Aorta (tissue), 5 donors: ENCODE results near the gene RPTOR. TPM values are rescaled to one million over a fixed set of nuclear protein-coding genes. Genes with fewer than 3 reads are reported as not detected.
"Not testable (repeated sequence)": the region's sequence is repeated elsewhere in the genome, so short reads cannot be mapped to it uniquely, and the experiment has no call there.

ENCODE experiments used
- ATAC-seq: fragments of 200-7000 bp; cut with Tn5 transposase; one replicate; pipeline ENCODE4 v1.9.1; 2022; ENCODE audit warnings: moderate library complexity; ENCODE audit not compliant: low FRiP score
- DNase-seq, 2 donors: peaks; one replicate each; pipeline ENCODE4 v3.0.0-alpha.2; 2020
- H3K27ac ChIP-seq, 2 donors: one replicate each; pipeline ENCODE4 v1.5.1; 2013; ENCODE audit warnings: low read length in 2 of 2, mild to moderate bottlenecking in 2 of 2, moderate library complexity in 2 of 2, control low read depth in 1 of 2, inconsistent platforms in 1 of 2, low read depth in 1 of 2
- H3K27me3 ChIP-seq, 2 donors: one replicate each; pipeline ENCODE4 v1.6.1; 2013; ENCODE audit warnings: control low read depth in 1 of 2, low read length in 1 of 2, mild to moderate bottlenecking in 1 of 2, moderate library complexity in 1 of 2; ENCODE audit not compliant: insufficient read depth in 2 of 2, control insufficient read depth in 1 of 2
- H3K36me3 ChIP-seq, 2 donors: one replicate each; pipeline ENCODE4 v1.6.1; 2013; ENCODE audit warnings: control low read depth in 1 of 2, low read length in 1 of 2, mild to moderate bottlenecking in 1 of 2; ENCODE audit not compliant: insufficient read depth in 2 of 2, control insufficient read depth in 1 of 2
- H3K4me1 ChIP-seq, 2 donors: one replicate each; pipeline ENCODE4 v1.6.1; 2013; ENCODE audit warnings: low read length in 2 of 2, control low read depth in 1 of 2, mild to moderate bottlenecking in 1 of 2, moderate library complexity in 1 of 2; ENCODE audit not compliant: insufficient read depth in 2 of 2, control insufficient read depth in 1 of 2
- H3K4me3 ChIP-seq, 2 donors: one replicate each; pipeline ENCODE4 v1.5.1; 2013; ENCODE audit warnings: low read length in 2 of 2, control low read depth in 1 of 2, mild to moderate bottlenecking in 1 of 2
- H3K9me3 ChIP-seq: one replicate; pipeline ENCODE4 v1.6.1; 2013; ENCODE audit warnings: mild to moderate bottlenecking, low read length; ENCODE audit not compliant: control insufficient read depth
- WGBS, 2 donors: extraction: QIAGEN DNeasy Blood & Tissue Kit; methylation state at CpG; one replicate each; pipeline ENCODE4 v1.1.7; 2013; 5-methylcytosine and 5-hydroxymethylcytosine counted together
- intact Hi-C, 2 donors: fragments of 100-400 bp; cut with DNase I; formaldehyde crosslinking; loops; one replicate each; pipeline versions ENCODE4 v1.14.2 to v1.15.0; 2022
- polyA plus RNA-seq, 2 donors: library from polyadenylated mRNA; stranded (reverse); fragments of 200-250 nt; gene quantifications; one replicate each; pipeline ENCODE4 v1.2.3, GENCODE V29; 2013
- total RNA-seq, 2 donors: library from RNA; stranded (reverse); fragmentation: NEBNext Ultra II Directional; extraction: Animal tissue kit (Norgen Biotek cat#: 25700); gene quantifications; one replicate each; pipeline ENCODE4 v1.2.1, GENCODE V29; 2021
- donor health status: healthy with polysubstance abuse.
- donor health status: Bipolar disorder and iron deficiency.
- donor health status: DM: no; HTN: no; CAD: no.
- donor health status: DM: no; HTN: no; CAD: no.
- donor health status: DM: yes; HTN: yes; CAD: no.

RPTOR gene
- total and polyA plus RNA-seq, 4 donors, result 2.1 to 31.4 (median 18.6) TPM

DNA sequence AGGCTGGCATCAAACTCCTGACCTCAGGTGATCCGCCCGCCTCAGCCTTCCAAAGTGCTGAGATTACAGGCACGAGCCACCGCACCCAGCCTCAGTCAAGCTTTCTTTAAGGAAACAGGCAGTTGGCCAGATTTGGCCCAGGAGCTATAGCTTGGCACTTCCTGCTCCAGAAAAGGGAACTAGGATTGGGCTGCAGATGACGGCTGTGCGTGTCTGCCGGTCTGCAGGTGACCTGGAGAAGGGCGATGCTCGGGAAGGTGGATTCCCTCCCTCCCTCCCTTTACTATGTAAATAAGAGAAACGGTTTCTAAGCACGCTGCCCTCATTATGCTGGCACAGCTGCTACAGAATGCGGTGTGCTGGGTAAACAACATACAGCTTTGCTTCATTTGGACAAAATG, 215.9 kb downstream of the RPTOR start:
- ATAC-seq, result no peak
- Histone ChIP-seq H3K4me3 (no peak overlapping the region), H3K27me3 (no peaks in the 10 kb centered on the region), H3K9me3 (no peaks in the 10 kb centered on the region), H3K27ac (no peak overlapping the region), H3K36me3 (no peaks in the 10 kb centered on the region), H3K4me1 (no peaks in the 10 kb centered on the region)
- intact Hi-C loops, result no loop called here
- WGBS, 2 donors, result 89% methylated on average over 12 of the region's 12 CpGs
- DNase-seq, result no peak

DNA sequence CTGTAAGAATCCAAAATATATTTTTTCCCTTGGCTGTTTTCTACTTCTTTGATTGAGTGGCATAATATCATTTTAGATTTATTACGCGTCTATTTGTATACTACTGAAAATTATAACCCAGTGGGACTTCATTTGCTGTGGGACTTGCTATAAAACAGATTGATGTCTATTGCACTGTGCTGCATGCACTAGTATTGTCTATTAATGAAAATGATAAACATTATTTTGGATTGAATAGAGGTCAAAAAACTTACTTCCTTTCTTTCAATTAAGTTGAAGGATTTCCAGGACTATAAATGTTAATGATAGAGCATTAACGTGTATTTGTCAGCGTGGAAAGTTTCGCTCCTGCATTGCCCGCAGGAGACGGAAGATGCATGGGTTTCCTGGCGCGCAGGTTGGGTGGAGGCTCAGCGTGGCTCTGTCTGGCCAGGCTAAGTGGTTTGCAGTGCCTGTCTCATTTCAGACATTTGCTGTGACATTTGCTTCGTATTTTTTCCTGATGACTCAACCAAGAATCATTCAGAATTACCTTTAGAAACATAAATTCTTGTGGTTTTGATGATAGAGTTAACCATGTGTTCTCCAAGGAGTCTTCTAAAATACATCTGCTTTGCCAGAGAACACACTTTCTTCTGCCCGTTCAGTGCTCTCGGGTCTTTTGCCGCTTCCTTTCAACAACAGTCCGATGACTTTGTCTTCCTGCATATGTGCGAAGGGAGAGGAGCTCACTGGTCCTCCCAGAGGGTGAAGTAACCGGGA, 216.7 kb downstream of the RPTOR start:
- Histone ChIP-seq H3K4me3 (no peak overlapping the region), H3K9me3 (no peaks in the 10 kb centered on the region), H3K4me1 (no peaks in the 10 kb centered on the region), H3K27me3 (no peaks in the 10 kb centered on the region), H3K27ac (no peak overlapping the region), H3K36me3 (no peaks in the 10 kb centered on the region)
- DNase-seq (no peak), ATAC-seq (no peak)
- WGBS, 2 donors, result 91 to 92% methylated on average over 17 of the region's 17 CpGs
- intact Hi-C loops, result no loop called here

DNA sequence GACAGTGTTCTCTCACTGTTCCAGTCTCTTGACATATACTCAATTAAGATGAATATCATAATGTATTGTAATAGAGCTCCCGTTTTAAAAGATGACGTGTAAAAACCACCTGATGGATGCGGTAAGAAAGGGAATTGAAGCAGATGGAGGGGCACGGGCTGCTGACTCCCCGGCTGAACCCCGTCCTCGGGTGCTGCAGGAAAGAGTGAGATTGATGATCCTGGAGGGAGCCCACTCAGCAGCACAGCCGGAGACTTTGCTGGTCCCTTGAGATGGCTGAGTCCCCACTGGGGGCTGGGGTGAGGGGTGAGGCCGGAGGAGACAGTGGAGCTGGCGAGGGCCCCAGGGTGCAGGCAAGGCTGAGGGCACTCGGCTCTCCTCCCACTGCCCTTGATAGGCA, 217.4 kb downstream of the RPTOR start:
- Histone ChIP-seq H3K9me3 (no peaks in the 10 kb centered on the region), H3K36me3 (no peaks in the 10 kb centered on the region), H3K4me1 (no peaks in the 10 kb centered on the region), H3K27ac (no peak overlapping the region), H3K4me3 (no peak overlapping the region), H3K27me3 (no peaks in the 10 kb centered on the region)
- WGBS, 2 donors, result 86% methylated on average over 11 of the region's 11 CpGs
- DNase-seq, result no peak
- ATAC-seq, result no peak
- intact Hi-C loops, result no loop called here

DNA sequence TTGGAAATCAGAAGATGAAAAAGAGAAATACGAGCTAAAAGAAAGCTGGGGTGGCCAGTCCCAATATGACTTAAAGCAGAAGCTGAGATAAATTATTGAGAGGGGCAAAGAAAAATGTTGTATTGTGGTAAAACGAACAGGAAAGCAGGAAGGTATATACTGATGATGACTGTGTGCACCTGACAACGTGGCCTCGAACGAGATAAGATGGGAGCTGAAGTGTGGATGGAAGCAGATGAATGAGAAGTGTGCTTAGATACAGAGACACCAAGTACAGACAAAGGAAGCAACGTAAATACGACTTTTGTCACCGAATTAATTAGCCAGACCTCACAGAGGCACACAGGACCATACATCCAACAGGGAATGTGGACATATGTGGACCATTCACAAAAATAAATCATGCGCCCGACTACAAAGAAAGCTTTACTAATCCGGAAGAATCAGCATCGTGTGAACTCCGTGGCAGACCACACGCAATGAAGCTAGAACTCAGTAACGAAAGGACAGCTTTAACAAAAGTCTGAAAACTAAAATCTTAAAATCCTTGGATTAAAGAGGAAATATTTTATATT, 218.7 kb downstream of the RPTOR start:
- 84 to 85% methylated on average over 15 of the region's 15 CpGs for WGBS, 2 donors
- Histone ChIP-seq H3K27me3 (no peaks in the 10 kb centered on the region), H3K4me3 (no peak overlapping the region), H3K36me3 (no peaks in the 10 kb centered on the region), H3K4me1 (no peaks in the 10 kb centered on the region), H3K27ac (no peak overlapping the region), H3K9me3 (no peaks in the 10 kb centered on the region)
- ATAC-seq (no peak), DNase-seq (no peak)
- intact Hi-C loops, result no loop called here

DNA sequence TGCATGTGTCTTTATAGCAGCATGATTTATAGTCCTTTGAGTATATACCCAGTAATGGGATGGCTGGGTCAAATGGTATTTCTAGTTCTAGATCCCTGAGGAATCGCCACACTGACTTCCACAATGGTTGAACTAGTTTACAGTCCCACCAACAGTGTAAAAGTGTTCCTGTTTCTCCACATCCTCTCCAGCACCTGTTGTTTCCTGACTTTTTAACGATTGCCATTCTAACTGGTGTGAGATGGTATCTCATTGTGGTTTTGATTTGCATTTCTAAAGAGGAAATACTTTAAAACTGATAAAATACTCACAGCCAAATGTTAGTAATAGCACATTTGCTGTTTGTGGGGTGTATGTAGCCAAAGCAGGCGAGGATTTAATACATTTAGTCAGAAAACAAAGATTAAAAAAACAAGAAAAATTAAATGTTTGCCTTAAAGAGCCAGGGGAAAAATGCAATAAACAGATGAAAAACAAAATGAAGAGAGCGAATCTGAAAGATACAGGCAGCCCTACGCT, 220.0 kb downstream of the RPTOR start:
- H3K27ac ChIP-seq, H3K36me3 ChIP-seq, H3K27me3 ChIP-seq, ATAC-seq, H3K4me1 ChIP-seq, H3K4me3 ChIP-seq, DNase-seq, H3K9me3 ChIP-seq, intact Hi-C loops: not testable (repeated sequence)
- WGBS, 2 donors, result 95 to 96% methylated on average over 4 of the region's 5 CpGs

- intact Hi-C loops, result no loop called here
- ATAC-seq (no peak), DNase-seq (no peak)
- 81 to 82% methylated on average over 18 of the region's 18 CpGs for WGBS, 2 donors
- H3K4me1 ChIP-seq, result no peaks in the 10 kb centered on the region
- no peak overlapping the region for H3K27ac ChIP-seq
- H3K36me3 ChIP-seq, result no peaks in the 10 kb centered on the region
- no peak overlapping the region for H3K4me3 ChIP-seq
- H3K27me3 ChIP-seq, result no peaks in the 10 kb centered on the region
- H3K9me3 ChIP-seq, result no peaks in the 10 kb centered on the region
Observed at GRCh38 chr17:80765241-80765961, 220.8 kb downstream of the RPTOR start.

DNA sequence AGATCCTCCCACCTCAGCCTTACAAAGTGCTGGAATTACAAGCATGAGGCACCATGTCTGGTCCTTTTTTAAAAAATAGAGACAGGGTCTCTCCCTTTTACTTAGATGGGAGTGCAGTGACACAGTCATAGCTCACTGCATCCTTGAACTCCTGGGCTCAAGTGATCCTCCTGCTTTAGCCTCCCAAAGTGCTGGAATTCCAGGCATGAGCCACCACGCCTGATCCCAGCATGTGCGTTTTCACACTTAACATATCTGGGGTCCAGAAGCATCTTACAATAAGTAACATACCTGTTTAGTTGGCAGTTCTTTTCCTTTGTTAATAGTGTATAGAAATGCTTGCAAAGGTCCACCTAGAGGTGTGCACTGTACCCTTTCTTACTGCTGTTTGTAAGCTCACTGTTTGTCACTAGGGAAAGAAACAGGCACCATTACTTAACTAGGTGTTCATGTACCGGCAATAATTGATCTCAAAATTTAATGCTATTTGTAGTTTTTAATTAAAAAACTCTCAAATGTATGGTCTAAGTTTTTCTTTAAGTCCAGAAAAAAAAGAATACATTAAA, 221.7 kb downstream of the RPTOR start:
- no peaks in the 10 kb centered on the region for H3K36me3 ChIP-seq
- H3K9me3 ChIP-seq, result no peaks in the 10 kb centered on the region
- no peaks in the 10 kb centered on the region for H3K4me1 ChIP-seq
- WGBS, 2 donors, result 95 to 96% methylated on average over 3 of the region's 3 CpGs
- H3K27me3 ChIP-seq, result no peaks in the 10 kb centered on the region
- intact Hi-C loops, result no loop called here
- DNase-seq, result no peak
- no peak overlapping the region for H3K4me3 ChIP-seq
- H3K27ac ChIP-seq, result no peak overlapping the region
- no peak for ATAC-seq

GRCh38 chr17:80768389-80768788, 223.8 kb downstream of the RPTOR start:
- Histone ChIP-seq H3K4me3 (no peak overlapping the region), H3K4me1 (peaks cover 0 to 2% of the 10 kb centered on the region in 2 donors), H3K27me3 (no peaks in the 10 kb centered on the region), H3K9me3 (no peaks in the 10 kb centered on the region), H3K36me3 (no peaks in the 10 kb centered on the region), H3K27ac (no peak overlapping the region)
- ATAC-seq (no peak), DNase-seq (no peak)
- intact Hi-C loops, result no loop called here
- WGBS, 2 donors, result 77 to 81% methylated on average over 6 of the region's 6 CpGs
